Myocyte (in vitro differentiated cells): Measurements from ENCODE around the gene LMO3. TPM values are rescaled to one million over a fixed set of nuclear protein-coding genes. Genes with fewer than 3 reads are reported as not detected.
A peak's percentile ranks its signal among the peaks of the same experiment; 100 is the strongest.

ENCODE experiments used
- DNase-seq: peaks from one replicate; pipeline ENCODE4 v3.0.0-alpha.2; 2012; ENCODE audit warnings: low read depth
- polyA plus RNA-seq: library from polyadenylated mRNA; unstranded; fragments of >200 nt; gene quantifications from one replicate; pipeline ENCODE4 v1.2.1, GENCODE V29; 2012; ENCODE audit warnings: missing spikeins
- total RNA-seq: library from RNA; depleted of rRNA; stranded (reverse); fragments of >200 nt; gene quantifications from 2 replicates; pipeline ENCODE4 v1.2.3, GENCODE V29; 2014

LMO3 gene
- 50.6 and 57.6 TPM in 2 replicates for total RNA-seq
- 8.9 TPM for polyA plus RNA-seq

DNA sequence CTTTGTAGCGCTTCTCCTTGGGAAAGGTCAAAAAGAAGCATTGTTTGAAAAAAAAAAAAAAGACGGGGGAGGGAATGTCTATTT lies at the start of gene LMO3:
LMO3 (minus strand) TSS at position 46 of the 84 bp plus-strand sequence. CDS start 5,302 bp downstream, outside the sequence.
- no peak for DNase-seq

- DNase-seq = no peak
Measured at GRCh38 chr12:16636435-16637055, 30.6 kb upstream of the LMO3 start.

DNA sequence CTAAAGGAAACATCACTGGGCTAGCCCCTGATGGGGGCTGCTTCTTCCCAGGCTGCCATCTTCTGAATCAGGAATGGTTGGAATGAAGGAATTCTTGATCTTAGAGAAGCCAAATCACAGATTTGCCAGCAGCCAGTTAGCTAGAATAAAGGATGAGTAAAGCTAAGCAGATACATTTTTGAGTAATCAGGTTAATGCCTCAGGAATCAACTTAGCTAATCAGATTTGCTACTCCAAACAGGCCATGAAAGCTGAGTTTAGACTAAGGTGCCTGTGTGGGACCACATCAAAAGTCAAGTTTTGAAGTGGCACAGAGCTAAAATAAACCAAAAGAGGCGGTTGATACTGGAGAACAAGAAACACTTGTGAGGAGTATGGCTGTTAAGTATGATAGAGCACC lies 28.8 kb upstream of the LMO3 start:
- no peak for DNase-seq

DNA sequence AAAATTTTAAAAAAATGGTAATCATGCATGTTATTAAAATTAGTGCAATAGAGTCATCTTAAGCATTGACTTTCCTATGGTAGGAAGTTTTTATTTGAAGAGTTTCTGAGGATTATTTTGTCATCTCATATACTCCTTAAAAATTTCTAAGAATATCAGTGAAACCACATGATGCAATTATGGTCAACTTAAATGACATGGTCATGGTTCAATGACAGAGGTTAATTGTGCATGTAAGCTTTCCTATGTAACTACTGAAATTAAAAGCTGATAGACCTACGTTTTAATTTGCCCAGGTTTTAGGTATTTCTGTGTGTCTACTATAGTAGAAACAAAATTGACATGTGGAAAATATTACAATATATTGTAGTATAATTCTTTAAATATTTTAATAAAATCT lies 21.0 kb upstream of the LMO3 start:
- DNase-seq = no peak

DNA sequence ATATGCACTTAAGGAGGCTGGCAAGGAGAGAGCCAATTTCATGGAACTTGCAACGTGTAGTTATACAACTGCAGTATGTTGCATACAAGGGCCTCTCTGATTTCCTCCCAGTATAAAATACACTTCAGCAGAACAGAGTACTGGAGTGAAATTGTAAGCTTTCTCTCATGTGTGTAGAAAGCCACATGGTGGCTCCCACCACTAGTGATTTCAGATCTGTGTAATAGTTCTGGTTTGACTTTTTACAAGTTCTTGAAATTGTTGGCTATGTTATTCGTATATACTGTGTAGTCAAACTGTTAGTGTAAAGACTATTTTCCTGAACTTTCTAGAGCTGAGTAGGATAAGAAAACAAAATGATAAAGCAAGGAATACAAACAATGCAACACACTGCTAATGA lies 16.4 kb upstream of the LMO3 start:
- DNase-seq = peak; percentile 18

GRCh38 chr12:16619537-16619936 lies 13.6 kb upstream of the LMO3 start:
- no peak for DNase-seq

- peak; percentile 21 for DNase-seq
Measured at GRCh38 chr12:16618256-16618655, 12.3 kb upstream of the LMO3 start.

- peak; percentile 22 for DNase-seq
Measured at GRCh38 chr12:16613199-16613598, 7.2 kb upstream of the LMO3 start.

DNA sequence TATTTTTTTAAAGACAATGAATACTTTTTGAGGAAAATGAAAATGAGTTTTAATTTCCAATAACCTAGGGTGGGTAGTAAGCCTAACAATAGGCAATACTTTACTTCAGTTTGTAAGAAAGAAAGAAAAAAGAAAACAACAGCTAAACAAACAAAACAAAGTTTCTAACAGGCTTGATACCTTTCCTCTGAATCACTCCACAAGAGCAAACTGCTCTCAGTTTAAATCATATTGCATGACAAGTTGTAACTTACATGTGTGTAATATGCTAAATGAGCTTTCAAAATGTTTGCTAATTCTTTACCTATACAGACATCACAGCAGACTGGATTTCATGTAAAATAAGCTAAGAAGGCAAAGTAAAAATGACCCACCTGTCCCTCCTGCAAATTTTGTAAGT lies 6.7 kb upstream of the LMO3 start:
- peak; percentile 64 for DNase-seq

DNA sequence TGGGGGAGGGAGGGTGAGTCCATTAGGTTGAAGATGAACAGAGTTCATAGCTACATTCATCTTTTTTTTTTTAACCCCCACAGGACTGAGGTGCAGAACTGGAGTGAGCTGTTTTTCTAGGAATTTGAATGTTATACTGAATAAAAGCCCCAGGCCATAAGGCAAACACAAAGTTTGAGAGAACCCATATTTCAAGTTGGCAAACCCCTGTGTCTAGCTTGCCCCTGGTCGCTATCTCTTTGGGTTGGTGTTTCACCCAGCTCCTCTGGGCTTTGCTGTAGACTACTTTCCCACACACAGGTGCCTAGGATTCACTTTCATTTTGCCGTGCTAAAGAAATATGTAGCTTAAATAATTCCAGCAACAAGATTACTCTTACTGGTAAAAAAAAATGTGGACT lies 5.2 kb upstream of the LMO3 start:
- DNase-seq = peak; percentile 72

GRCh38 chr12:16610743-16611142 lies 4.8 kb upstream of the LMO3 start:
- DNase-seq = peak; percentile 52

GRCh38 chr12:16610001-16610585 lies 4.1 kb upstream of the LMO3 start:
- peak; percentile 62 for DNase-seq

DNA sequence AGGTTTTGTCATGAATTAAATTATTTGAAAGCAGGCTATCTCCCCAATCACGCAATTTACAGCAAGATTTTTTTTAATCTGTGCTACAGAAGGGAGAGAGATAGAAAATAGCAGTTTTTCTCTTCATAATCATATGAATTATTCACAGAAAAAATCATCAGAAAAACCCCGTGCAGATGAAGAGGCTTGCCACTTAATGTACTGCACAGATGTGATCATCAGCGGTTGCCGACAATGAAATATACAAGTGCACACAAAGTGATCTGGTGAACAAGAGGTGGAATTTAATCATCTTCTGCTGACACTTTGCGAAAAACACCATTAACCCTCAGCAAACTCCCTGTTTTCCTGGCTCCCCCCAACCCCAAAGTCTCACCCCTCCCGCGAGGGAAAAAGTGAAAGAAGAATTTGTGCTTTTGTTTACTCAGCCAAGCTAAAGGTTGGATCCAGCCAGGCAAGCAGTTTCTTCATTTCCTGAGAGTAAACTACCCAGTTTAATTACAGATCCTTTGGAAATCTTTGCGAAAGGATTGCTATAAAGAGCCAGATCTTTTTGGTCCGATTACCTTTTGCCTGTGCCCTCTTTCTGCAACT lies 3.1 kb upstream of the LMO3 start:
- DNase-seq = peak; percentile 64

DNA sequence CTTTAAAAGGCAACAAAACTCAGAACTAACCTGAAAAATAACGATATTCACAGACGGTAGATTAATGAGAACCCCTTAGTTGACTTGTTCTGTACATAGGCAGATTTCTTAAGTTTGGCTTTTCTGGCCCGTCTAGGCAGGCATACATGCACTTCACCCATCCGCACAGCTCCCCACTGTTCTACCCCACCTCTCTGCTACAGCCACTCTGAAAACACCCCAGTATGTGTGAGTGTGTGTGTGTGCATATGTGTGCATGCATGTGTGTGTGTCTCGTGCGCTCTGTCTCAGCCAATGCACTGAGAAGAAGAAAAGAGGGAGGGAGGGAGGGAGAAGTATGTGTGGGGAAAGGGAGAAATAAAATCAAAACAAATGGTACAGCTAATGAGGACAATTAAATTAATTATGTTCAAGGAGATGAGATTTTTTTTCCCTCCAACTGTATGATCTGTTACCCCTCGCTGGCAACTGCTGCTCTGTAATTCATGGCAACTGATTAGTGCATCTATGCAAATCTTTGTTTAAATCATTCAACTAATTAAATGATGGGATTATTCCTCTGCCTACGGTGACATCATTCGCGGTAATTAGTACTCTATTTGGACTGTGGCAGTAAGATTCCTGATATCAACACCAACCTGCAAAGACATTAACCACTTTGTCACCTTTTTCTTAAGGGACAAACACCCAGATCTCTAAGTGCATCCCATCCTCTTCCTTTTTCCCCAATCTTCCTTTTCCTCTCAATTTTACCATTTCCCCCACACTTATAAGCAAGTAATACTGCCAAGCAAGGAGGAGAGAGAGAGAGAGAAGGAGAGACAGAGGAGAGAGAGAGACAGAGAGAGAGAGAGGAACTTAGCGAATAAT lies 2.2 kb upstream of the LMO3 start:
- DNase-seq = peak; percentile 69

DNA sequence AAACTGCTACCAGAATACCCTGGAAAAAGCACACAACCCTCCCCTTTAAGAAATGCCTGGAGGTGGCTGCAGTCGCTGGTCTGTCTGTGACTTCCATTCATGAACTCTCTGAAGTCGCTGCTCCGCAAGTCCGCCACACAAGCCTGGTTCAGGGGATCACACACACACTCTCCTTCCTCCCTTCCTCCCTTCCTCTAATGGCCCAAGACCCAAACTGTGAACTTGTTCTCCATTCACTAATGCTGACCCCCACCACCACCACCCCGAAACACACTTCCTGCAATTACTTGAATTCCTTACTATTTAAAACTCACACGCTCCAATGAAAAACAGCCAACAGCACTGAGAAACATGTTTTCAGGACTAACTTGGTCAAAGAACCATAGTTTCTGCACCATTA lies 1.0 kb upstream of the LMO3 start:
- DNase-seq = peak; percentile 77

DNA sequence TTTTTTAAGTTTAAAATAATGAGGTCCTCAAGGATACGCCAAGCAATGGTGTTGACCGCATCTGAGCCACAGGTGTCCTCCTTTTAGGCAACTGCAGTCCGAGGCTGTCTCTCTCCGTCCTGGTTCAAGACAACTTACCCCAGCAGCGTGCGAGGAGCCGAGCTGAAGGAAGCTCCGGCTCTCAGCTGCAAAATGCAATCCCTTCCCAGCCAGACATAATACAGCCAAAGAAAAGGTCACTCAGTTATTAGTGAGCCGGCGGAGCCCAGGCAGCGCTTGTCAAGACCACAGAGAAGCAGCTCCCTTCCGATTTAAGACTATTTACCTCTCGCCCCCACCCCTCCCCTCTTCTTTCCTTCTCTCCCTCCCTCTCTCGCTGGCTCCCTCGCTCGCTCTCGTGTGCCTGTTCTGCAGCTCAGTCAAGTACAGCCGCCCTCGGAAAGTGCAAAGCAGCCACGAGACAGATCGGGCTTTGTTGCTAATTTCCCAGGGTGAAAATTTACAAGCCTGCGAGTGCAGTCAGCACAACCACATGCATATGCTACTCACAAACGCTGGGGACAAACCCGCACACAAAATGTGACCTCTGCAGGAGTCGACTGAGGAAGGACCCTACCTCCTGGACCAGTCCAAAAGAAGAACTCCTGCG lies 363 bp upstream of the LMO3 start:
- DNase-seq = peak; percentile 81

GRCh38 chr12:16605642-16606116 lies 283 bp downstream of the LMO3 start:
- DNase-seq = peak; percentile 68

DNA sequence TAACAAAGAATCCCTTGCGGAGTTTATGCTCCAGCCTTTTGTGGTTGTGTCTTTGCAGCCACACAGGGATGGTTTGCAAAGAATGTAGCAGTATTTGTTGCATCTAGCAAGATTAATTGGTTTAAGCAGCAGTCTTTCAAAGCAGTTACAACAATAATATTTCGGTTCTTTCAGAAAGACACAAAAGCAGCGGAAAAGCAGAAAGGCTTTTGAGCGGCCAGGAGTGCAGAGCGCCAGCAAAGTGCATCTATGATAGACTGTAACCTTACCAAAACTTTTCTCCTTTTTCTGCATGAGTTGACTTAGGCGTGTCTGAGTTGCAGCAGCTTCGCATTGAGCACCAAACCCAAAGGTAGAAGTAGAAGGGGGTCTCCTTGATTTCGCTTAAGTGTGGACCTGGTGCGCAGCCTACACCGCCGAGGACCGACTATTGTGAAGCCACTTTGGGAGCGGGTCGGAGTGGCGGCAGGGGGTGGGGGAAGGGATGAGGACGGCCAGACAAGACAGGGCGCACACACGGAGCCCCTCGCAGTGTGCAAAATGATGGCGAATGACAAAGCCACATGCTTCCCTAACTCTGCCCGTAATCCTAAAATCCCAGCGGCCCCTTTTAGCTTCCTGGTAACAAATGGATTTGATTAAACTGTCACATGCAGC lies 1.2 kb downstream of the LMO3 start:
- DNase-seq = peak; percentile 67

GRCh38 chr12:16603916-16604575 lies 1.9 kb downstream of the LMO3 start:
- DNase-seq = no peak

DNA sequence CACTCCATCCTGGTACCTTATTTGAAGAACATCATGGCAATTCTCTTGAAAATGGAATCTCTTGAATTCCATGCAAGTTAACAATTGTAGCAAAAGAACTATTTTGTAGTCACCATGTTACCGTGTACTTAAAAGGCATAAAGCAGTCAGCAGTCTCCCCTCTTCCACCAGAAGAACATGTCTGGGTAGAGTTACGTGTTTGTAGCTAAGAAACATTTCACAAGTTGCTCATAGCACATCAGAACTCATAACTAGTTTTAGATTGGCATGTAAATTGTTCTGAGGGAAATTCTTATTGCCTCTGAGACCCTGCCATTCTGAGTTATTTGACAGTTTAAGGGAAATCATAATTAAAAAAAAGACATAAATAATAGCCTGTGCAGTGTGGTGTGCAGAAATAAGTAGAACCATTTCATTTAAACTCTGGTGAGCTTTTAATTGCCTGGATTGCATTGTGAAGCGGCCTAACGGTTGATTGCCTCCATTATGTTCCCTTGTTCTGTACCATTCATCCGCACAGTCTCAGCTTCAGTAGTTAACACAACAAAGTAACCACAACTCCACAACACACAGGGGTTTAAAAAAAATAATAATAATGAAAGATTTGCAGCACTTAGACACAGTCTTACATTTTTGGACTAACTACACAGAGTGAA lies 2.6 kb downstream of the LMO3 start:
- peak; percentile 50 for DNase-seq
